Epidermal melanocyte (primary cell): Measurements from ENCODE around the gene PARD3B.

Source experiments
- DNase-seq: peaks from one replicate; pipeline ENCODE4 v3.0.0; 2011; ENCODE audit warnings: low spot score; ENCODE audit not compliant: insufficient read length

The PARD3B gene

DNA sequence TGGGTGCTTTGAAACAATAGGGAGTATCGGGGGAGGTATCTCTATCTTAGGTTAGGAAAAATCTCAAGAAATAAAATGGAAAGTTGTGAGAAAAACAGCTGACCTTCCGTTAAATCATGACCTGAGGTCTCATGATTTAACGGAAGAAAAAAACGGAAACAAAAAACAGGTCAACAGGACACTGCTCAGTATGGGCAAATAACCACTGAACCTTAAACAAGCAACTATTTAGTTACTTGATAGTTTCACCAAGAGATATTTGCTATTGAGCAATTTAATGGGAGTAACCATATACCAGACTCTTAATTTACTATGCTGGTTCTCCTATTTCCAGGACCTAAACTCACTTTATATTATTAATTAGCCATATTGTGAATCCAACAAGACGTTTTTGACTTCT is 150.8 kb downstream of the PARD3B start:
- no peak for DNase-seq

- DNase-seq = no peak
Observed at GRCh38 chr2:204705243-204705932, 160.1 kb downstream of the PARD3B start.

DNA sequence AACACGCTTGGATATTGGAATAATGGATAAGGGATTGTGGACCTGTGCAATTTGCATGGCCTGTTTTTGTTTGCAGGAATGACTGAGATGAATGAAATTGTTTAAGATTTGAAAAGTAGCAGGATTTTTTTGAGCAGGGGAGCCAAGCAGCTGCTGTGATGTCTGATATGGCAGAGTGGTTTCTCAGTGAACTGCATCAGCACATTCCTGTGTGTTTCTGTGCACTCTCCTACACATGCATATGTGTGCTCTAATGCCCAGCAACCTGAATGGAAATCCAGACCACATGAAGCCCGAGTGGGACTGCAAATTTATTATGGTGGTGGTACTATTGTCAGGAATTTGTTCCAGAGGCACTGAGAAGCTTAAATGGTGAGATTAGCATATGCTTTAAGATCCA is 161.7 kb downstream of the PARD3B start:
- DNase-seq = no peak

GRCh38 chr2:204713211-204713610 is 167.9 kb downstream of the PARD3B start:
- no peak for DNase-seq

DNA sequence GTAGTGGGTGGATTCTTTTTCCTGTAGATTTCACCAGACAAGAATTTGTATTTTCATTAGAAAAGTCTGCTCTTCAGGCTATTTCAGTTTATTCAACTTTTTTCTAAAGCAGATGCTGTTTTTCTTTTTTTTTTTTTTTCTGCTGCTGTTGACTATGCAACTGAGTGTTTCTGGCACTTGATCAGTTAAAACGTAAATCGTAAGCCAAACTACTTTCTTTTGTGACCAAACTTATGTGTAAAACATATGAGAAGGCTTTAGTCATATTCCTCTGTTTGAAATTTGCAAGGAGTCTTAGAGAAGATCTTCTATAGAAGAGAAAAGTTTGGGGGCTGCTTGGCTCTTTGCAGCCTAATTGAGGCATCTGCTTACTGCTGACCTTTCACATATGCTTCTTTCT is 170.1 kb downstream of the PARD3B start:
- no peak for DNase-seq

DNA sequence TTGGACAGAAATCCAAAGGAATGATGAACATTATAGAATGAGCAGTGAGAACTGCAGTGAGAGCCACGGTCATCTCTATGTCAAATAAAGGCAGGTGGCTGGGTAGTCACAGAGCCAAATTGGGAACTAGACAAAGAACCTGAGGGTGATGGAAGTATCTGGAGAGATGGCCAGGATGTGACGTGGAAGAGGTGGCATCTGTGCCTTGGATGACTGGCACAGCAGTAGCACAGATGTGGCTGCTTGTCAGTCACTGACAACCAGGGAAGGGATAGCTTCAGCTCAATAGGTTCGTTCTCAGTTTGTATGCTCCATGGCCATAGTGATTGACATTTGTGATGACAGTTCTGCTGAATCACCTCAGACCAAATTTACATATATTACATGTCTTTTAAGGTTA is 172.3 kb downstream of the PARD3B start:
- DNase-seq = no peak

GRCh38 chr2:204718607-204719006 is 173.3 kb downstream of the PARD3B start:
- DNase-seq = no peak

DNA sequence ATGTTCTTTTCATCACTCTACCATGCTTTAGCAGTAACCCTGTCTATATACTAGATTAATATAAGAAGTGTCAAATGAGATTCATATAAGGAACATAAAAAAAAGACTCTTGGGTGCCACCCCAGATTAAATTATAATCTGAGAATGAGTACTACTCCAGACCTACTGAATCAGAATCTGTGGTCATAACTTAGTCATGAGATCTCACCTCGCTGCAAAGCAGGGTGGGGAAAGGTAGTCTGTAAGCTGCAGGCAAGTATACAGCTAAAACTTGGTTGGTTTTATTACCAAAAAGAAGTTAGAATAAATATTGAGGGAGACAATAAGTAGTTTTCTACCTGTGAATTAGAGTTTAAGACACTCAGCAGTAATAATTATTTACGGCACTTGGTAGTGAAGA is 175.6 kb downstream of the PARD3B start:
- DNase-seq = no peak

DNA sequence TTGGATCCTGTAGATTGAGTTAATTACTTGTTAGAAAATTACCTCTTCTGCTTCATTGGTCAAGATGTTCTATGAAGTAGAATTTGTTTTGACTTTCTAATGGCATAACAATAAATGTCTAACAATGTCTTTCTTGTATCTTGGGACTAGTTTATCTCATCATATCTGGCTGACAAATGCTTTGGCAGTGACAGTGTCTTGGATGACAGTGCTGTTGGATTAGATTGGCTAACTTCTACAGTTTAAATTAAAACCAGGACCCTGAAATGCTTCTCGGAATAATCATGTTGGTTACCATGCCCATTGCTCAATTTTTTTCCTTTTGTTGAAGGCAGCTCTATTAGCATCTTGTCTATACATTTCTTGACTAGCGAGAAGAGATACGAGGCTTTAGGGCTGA is 176.9 kb downstream of the PARD3B start:
- DNase-seq = no peak

- no peak for DNase-seq
Observed at GRCh38 chr2:204722691-204723090, 177.4 kb downstream of the PARD3B start.

DNA sequence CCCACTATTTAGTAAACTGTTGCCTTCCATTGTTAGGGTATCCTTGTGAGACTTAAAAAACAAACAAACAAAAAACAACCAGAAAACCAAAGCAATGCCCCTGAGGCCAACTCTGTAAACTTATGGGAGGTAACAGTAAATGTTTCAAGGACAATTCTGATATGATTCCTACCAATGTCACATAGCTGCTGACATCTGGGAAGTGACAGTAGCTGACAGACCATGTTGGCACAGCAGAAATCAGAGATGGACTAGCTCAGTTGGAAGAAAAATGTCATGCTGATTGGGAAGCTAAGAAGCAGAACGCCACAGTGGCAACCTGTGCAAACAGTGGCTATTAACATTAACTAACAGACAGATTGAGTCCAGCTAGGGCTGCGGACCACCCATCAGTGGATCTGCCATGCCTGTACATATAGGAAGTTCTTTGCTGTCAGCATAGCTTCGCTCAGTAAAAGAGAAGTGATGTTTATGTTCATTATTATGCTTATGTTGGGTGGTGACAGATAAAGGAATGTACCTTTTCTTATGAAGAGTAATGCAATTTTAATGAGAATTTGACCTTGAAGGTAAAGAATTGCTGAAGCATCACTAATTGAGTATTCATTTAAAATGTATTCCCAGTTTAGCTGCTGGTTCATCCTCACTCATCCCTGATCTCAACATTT is 180.6 kb downstream of the PARD3B start:
- no peak for DNase-seq

DNA sequence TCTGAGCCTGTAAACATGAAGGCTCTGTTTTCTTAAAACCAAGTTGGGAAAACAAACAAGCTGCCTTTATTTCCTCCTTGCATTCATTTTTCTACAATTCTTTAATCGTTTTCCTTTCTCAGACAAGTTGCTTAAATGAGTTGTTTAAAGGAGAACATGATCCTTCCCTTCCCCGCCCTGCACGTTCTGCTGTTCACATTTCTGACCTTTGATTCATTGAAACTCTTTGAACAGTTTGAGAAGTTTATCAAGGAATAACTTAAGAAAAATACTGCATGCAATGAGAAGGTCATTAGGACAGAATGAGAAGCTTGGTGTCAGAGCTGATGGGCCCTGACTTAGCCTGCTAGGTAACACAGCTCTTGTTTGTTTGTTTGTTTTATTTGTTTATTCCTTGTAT is 181.6 kb downstream of the PARD3B start:
- DNase-seq = no peak

- DNase-seq = no peak
Observed at GRCh38 chr2:204727368-204727767, 182.1 kb downstream of the PARD3B start.

DNA sequence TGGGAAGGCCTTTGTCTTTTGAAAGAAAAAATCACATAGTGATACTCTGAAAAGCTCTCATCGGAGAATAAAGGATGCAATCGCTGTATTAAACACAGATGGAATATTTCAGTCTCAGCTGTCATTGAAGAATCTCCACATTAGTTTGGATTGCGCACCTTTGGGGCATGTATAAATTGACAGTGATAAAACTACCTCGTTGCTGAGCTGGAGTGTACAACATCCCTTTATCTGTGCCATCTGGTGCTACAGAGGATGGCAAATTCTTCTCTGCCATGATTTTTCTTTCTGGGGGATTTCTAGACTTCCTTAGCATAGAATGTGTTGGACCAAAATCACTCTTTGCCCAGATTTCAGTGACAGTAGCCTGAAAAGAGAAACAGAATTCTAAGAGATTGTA is 185.3 kb downstream of the PARD3B start:
- DNase-seq = no peak

- no peak for DNase-seq
Observed at GRCh38 chr2:204732019-204732418, 186.7 kb downstream of the PARD3B start.

GRCh38 chr2:204737296-204737695 is 192.0 kb downstream of the PARD3B start:
- no peak for DNase-seq

GRCh38 chr2:204738721-204739120 is 193.4 kb downstream of the PARD3B start:
- no peak for DNase-seq

GRCh38 chr2:204743393-204743960 is 198.2 kb downstream of the PARD3B start:
- no peak for DNase-seq

- DNase-seq = no peak
Observed at GRCh38 chr2:204744506-204744905, 199.2 kb downstream of the PARD3B start.

DNA sequence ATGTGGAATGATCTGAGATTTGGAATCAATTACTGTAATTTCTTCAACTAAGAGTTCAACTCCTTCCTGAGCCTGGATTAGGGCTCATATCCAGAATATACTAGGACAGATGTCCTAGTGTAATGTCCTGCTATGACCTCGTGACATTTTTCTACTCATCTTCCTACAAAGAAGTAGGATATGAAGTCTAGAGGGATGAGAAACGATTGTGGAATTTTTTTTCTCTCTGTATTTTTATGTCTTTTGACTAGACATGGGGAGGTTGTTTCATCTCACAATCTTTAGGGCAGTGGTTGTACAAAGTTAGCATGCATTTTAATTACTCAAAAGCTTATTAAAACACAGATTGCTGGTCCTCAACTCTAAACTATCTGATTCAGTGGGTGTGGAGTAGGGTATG is 203.0 kb downstream of the PARD3B start:
- DNase-seq = no peak

GRCh38 chr2:204749319-204749718 is 204.0 kb downstream of the PARD3B start:
- no peak for DNase-seq

DNA sequence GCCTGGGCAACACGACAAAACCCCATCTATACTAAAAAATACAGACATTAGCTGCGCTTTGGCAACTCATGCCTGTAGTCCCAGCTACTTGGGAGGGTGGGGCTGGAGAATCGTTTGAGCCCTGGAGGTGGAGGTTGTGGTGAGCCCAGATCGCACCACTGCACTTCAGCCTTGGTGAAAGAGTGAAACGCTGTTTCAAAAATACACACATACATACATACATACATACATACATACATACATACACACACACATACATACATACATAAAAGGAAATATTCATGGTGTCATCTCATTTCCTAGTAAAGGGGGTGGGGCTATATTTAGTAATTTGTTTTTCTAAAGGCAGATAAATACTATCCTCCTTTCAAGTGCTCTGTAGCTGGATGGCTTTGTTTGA is 205.1 kb downstream of the PARD3B start:
- DNase-seq = no peak

- DNase-seq = no peak
Observed at GRCh38 chr2:204751472-204751871, 206.2 kb downstream of the PARD3B start.
